Activated CD4-positive, CD25-positive, alpha-beta regulatory T cell treated with anti-CD3 and anti-CD28 coated beads, Interleukin-2, amount 50 U/mL, for 72 hours (primary cell): ENCODE measurements around the gene FHAD1.

Source experiments
- DNase-seq: peaks from one replicate; pipeline ENCODE4 v3.0.0; 2021

The FHAD1 gene

DNA sequence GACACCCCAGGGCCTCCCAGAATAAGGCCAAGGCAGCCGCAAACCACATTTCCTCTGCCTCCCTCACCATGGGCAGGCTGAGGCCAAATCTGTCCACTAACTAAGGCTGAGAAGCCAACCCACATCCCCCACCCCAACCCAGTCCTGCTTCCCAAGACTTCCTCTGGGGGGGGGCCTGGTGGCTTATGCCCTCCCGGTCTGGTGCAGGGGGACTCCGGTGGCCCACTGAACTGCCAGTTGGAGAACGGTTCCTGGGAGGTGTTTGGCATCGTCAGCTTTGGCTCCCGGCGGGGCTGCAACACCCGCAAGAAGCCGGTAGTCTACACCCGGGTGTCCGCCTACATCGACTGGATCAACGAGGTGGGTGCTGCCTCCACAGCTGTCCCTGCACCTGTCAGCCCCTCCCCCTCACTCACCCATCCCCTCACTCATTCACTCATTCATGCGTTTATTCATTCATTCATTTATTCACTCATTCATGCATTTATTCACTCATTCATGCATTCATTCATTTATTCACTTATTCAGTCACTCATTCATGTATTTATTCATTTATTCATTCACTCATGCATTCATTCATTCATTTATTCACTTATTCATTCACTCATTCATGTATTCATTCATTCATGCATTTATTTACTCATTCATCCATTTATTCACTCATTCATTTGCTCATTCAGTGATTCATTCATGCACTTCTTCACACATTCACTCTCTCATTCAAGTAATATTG lies 198.5 kb downstream of the FHAD1 start:
- no peak for DNase-seq

DNA sequence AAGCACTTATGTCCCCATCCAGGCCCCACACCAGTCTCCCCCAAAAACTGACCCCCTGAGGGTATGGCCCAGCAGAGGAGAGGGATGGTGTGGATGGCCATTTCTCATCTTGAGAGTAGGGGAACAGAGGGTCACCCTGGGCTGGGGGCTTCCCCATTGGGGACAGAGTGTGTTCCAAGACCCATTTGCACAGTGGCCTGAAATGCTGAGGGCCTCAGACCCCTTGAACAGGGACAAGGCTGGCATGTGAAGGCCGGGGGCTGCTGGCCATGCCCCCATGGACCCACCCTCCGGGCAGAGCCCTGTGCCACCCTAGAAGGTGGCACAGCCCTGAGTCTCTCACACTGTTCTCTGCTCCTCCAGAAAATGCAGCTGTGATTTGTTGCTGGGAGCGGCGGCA lies 199.2 kb downstream of the FHAD1 start:
- no peak for DNase-seq
